Measurements from ENCODE around the gene ZNF277. TPM values are rescaled to one million over a fixed set of nuclear protein-coding genes. Genes with fewer than 3 reads are reported as not detected.

ZNF277 gene
- total RNA-seq, 1 experiment from 2014 or later: 21.3 TPM

DNA sequence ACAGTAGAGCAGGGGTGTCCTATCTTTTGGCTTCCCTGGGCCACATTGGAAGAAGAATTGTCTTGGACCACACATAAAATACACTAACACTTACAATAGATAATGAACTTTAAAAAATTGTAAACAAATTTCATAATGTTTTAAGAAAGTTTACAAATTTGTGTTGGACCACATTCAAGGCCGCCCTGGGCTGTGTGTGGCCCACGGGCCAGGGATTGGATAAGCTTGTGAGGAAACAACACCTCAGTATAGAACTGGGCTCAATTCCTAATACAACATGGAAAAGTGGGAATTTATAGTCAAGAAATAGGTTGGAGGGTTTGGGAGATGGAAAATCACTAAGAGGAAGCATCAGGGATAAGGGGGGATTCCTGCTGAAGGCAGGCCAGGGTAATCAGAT lies 17.7 kb downstream of the ZNF277 start (continued):
- TF ChIP-seq, protein P1, sequence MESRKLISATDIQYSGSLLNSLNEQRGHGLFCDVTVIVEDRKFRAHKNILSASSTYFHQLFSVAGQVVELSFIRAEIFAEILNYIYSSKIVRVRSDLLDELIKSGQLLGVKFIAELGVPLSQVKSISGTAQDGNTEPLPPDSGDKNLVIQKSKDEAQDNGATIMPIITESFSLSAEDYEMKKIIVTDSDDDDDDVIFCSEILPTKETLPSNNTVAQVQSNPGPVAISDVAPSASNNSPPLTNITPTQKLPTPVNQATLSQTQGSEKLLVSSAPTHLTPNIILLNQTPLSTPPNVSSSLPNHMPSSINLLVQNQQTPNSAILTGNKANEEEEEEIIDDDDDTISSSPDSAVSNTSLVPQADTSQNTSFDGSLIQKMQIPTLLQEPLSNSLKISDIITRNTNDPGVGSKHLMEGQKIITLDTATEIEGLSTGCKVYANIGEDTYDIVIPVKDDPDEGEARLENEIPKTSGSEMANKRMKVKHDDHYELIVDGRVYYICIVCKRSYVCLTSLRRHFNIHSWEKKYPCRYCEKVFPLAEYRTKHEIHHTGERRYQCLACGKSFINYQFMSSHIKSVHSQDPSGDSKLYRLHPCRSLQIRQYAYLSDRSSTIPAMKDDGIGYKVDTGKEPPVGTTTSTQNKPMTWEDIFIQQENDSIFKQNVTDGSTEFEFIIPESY (IDR thresholded peaks at IDR 0.05; ENCODE audit: extremely low read depth, insufficient replicate concordance, low read length): no peak

GRCh38 chr7:112225006-112225405 lies 18.5 kb downstream of the ZNF277 start:
- Histone ChIP-seq H3K4me2 (ENCODE audit: low read length) (no peak overlapping the region), H3K27ac (ENCODE audit: low read depth, low read length) (no peak overlapping the region), H3K27me3 (ENCODE audit: insufficient read depth, low read length) (no peaks in the 10 kb centered on the region), H3K36me3 (ENCODE audit: control insufficient read depth in 1 of 2, insufficient read depth in 2 of 2, low read length in 2 of 2) (no peaks in the 10 kb centered on the region), H3K4me3 (replicated peaks in 1 of 2; ENCODE audit: low read depth in 1 of 2, low read length in 2 of 2) (no peak overlapping the region), H3K9ac (ENCODE audit: low read length) (no peak overlapping the region), H4K20me1 (ENCODE audit: insufficient read depth) (no peaks in the 10 kb centered on the region), H3K9me3 (ENCODE audit: control insufficient read depth in 1 of 2, insufficient read depth in 1 of 2, low read depth in 1 of 2, low read length in 2 of 2) (no peaks in the 10 kb centered on the region), H3K79me2 (ENCODE audit: insufficient read depth, low read length) (peaks cover 2% of the 10 kb centered on the region; the same call in 1 of the 2 replicates), H3K4me1 (ENCODE audit: control insufficient read depth in 1 of 2, insufficient read depth in 2 of 2, low read length in 2 of 2) (no peaks in the 10 kb centered on the region), H3K9me2 (ENCODE audit: insufficient read depth) (no peaks in the 10 kb centered on the region), H2AFZ (ENCODE audit: low read depth, low read length, poor library complexity, severe bottlenecking) (no peak overlapping the region)
- ChIA-PET CTCF (interaction anchor here (0.6 kb wide), 1 partner anchor 177 kb away, joined by 3 read pairs; no protein-coding TSS in a partner anchor), RAD21 (ENCODE audit: low non-redundant PET in 1 of 2, low total read pairs in 2 of 2, uncharacterized antibody in 2 of 2, unreplicated experiment in 2 of 2) (no interaction called here), POLR2A (no interaction called here)
- DNase-seq (ENCODE audit: low read depth, low spot score) (no peak), ATAC-seq (no peak)
- TF ChIP-seq ELF1 (IDR thresholded peaks at IDR 0.05; ENCODE audit: borderline replicate concordance, low read depth): no peak
- TF ChIP-seq SRF (IDR thresholded peaks at IDR 0.05; ENCODE audit: low read depth): no peak
- no peak for TF ChIP-seq MAX (IDR thresholded peaks at IDR 0.05)
- TF ChIP-seq, protein P1 (IDR thresholded peaks at IDR 0.05; ENCODE audit: extremely low read depth, insufficient replicate concordance, low read length): no peak
- TF ChIP-seq CBX3 (IDR thresholded peaks at IDR 0.05; ENCODE audit: low read depth): no peak
- no peak for TF ChIP-seq YY1 (IDR thresholded peaks at IDR 0.05; ENCODE audit: extremely low read depth, insufficient replicate concordance, low read depth, low read length)
- TF ChIP-seq SIN3A (IDR thresholded peaks at IDR 0.05; ENCODE audit: low read depth): no peak
- TF ChIP-seq FOSL1 (IDR thresholded peaks at IDR 0.05; ENCODE audit: low read depth): no peak
- TF ChIP-seq CEBPB (IDR thresholded peaks at IDR 0.05; ENCODE audit: low read depth): no peak
- no peak for TF ChIP-seq EGR1 (IDR thresholded peaks at IDR 0.05; ENCODE audit: low read depth)
- TF ChIP-seq POLR2AphosphoS5 (IDR thresholded peaks at IDR 0.05; ENCODE audit: low read depth, low read length): no peak
- TF ChIP-seq POLR2A (IDR thresholded peaks at IDR 0.05; ENCODE audit: borderline replicate concordance, extremely low read depth, insufficient read depth, insufficient read length): no peak
- TF ChIP-seq TCF7L2 (IDR thresholded peaks at IDR 0.05; ENCODE audit: borderline replicate concordance, extremely low read depth, insufficient read depth, insufficient read length): no peak
- TF ChIP-seq, protein P2, sequence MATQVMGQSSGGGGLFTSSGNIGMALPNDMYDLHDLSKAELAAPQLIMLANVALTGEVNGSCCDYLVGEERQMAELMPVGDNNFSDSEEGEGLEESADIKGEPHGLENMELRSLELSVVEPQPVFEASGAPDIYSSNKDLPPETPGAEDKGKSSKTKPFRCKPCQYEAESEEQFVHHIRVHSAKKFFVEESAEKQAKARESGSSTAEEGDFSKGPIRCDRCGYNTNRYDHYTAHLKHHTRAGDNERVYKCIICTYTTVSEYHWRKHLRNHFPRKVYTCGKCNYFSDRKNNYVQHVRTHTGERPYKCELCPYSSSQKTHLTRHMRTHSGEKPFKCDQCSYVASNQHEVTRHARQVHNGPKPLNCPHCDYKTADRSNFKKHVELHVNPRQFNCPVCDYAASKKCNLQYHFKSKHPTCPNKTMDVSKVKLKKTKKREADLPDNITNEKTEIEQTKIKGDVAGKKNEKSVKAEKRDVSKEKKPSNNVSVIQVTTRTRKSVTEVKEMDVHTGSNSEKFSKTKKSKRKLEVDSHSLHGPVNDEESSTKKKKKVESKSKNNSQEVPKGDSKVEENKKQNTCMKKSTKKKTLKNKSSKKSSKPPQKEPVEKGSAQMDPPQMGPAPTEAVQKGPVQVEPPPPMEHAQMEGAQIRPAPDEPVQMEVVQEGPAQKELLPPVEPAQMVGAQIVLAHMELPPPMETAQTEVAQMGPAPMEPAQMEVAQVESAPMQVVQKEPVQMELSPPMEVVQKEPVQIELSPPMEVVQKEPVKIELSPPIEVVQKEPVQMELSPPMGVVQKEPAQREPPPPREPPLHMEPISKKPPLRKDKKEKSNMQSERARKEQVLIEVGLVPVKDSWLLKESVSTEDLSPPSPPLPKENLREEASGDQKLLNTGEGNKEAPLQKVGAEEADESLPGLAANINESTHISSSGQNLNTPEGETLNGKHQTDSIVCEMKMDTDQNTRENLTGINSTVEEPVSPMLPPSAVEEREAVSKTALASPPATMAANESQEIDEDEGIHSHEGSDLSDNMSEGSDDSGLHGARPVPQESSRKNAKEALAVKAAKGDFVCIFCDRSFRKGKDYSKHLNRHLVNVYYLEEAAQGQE (IDR thresholded peaks at IDR 0.05; ENCODE audit: low read depth): no peak
- no peak for TF ChIP-seq ZNF274 (IDR thresholded peaks at IDR 0.05; ENCODE audit: low read depth, low read length)
- no TSS peak for BruUV-seq (replicated peaks)
- intact Hi-C loops (cut with micrococcal nuclease): no loop called here

Data from HCT116 (cell line).